Keratinocyte (primary cell): ENCODE results near the gene GPR153. TPM values are rescaled to one million over a fixed set of nuclear protein-coding genes. Genes with fewer than 3 reads are reported as not detected.

Experiments used
- DNase-seq: peaks from one replicate; pipeline ENCODE4 v3.0.0-alpha.2; 2011; ENCODE audit warnings: low read depth, missing footprints, low spot score
- FAIRE-seq: peaks from 2 replicates; lab custom pipeline; 2011; peaks lifted over from hg19 to GRCh38; lab: Jason Lieb, UNC
- H2AFZ ChIP-seq: 2 replicates; pipeline ENCODE4 v1.6.0; 2012; ENCODE audit warnings: low read length, control low read depth, inconsistent platforms; ENCODE audit not compliant: control insufficient read depth
- H3K27ac ChIP-seq: 2 replicates; pipeline ENCODE4 v1.5.1; 2011; ENCODE audit warnings: low read length; ENCODE audit not compliant: control insufficient read depth, insufficient read depth
- H3K27me3 ChIP-seq: 3 replicates; pipeline ENCODE4 v1.6.0; 2011; ENCODE audit warnings: low read length; ENCODE audit not compliant: control insufficient read depth, insufficient read depth; ENCODE audit errors: extremely low read depth
- H3K36me3 ChIP-seq, 2 experiments: 2 replicates in 1 of 2; 3 replicates in 1 of 2; pipeline ENCODE4 v1.5.1; 2011; ENCODE audit warnings: low read length in 2 of 2, mild to moderate bottlenecking in 1 of 2; ENCODE audit not compliant: control insufficient read depth in 2 of 2, insufficient read depth in 2 of 2; ENCODE audit errors: extremely low read depth in 1 of 2
- H3K4me1 ChIP-seq: 3 replicates; pipeline ENCODE4 v1.5.1; 2011; ENCODE audit warnings: low read length; ENCODE audit not compliant: control insufficient read depth, insufficient read depth; ENCODE audit errors: extremely low read depth
- H3K4me2 ChIP-seq: 3 replicates; pipeline ENCODE4 v1.6.0; 2011; ENCODE audit warnings: low read depth, low read length; ENCODE audit not compliant: control insufficient read depth, insufficient read depth; ENCODE audit errors: extremely low read depth
- H3K4me3 ChIP-seq, 3 experiments: fragments of 200-600 bp in 1 of 3; sonication (generic) in 1 of 3; 2 replicates in 2 of 3; 3 replicates in 1 of 3; pipeline ENCODE4 v1.5.1; 2011 to 2016; ENCODE audit warnings: low read length in 3 of 3, mild to moderate bottlenecking in 3 of 3, control low read depth in 2 of 3, inconsistent platforms in 1 of 3, low read depth in 1 of 3, mixed read lengths in 1 of 3, mixed run types in 1 of 3, moderate library complexity in 1 of 3; ENCODE audit not compliant: control insufficient read depth in 2 of 3, insufficient read depth in 2 of 3; ENCODE audit errors: extremely low read depth in 1 of 3
- H3K79me2 ChIP-seq: 2 replicates; pipeline ENCODE4 v1.6.0; 2012; ENCODE audit warnings: low read length; ENCODE audit not compliant: control insufficient read depth, insufficient read depth
- H3K9ac ChIP-seq: 3 replicates; pipeline ENCODE4 v1.6.0; 2011; ENCODE audit warnings: low read length; ENCODE audit not compliant: control insufficient read depth, insufficient read depth; ENCODE audit errors: extremely low read depth
- H3K9me1 ChIP-seq: 3 replicates; pipeline ENCODE4 v1.6.0; 2011; ENCODE audit warnings: low read length; ENCODE audit not compliant: control insufficient read depth, insufficient read depth; ENCODE audit errors: extremely low read depth
- H3K9me3 ChIP-seq: 2 replicates; pipeline ENCODE4 v1.5.1; 2012; ENCODE audit warnings: low read depth, low read length; ENCODE audit not compliant: control insufficient read depth
- H4K20me1 ChIP-seq: 3 replicates; pipeline ENCODE4 v1.6.0; 2011; ENCODE audit warnings: low read length; ENCODE audit not compliant: control insufficient read depth, insufficient read depth; ENCODE audit errors: extremely low read depth
- EZH2 ChIP-seq: IDR thresholded peaks from one replicate; pipeline ENCODE4 v1.6.1; 2012; ENCODE audit warnings: inconsistent platforms, mild to moderate bottlenecking, low read length, moderate library complexity
- dilution Hi-C: fragments of 300-500 bp; cut with MboI; formaldehyde crosslinking; loops from one replicate; pipeline ENCODE4 v1.7.0; 2020; ENCODE audit warnings: low sequenced_read_pairs; ENCODE audit not compliant: extremely low pct_ligation_motif_present
- polyA plus RNA-seq, 5 experiments: library from polyadenylated mRNA; depleted of rRNA in 3 of 5; stranded (reverse) in 3 of 5; stranded (forward) in 1 of 5; unstranded in 1 of 5; fragments of >200 nt; gene quantifications; 1 replicate in 1 of 5; 2 replicates in 3 of 5; 3 replicates in 1 of 5; pipeline versions ENCODE4 v1.2.1 to v1.2.3, GENCODE V29; 2011 to 2012; ENCODE audit warnings: missing spikeins in 2 of 5, low read depth in 1 of 5, low replicate concordance in 1 of 5
- TF ChIP-seq, protein P1 (sequence below), 3 experiments: IDR thresholded peaks in 1 of 3; conservative IDR thresholded peaks in 1 of 3; optimal IDR thresholded peaks in 1 of 3; 2 replicates in 2 of 3; 3 replicates in 1 of 3; pipeline versions ENCODE3 to v1.5.1; 2011; ENCODE audit warnings: low read length in 3 of 3, mild to moderate bottlenecking in 3 of 3, moderate library complexity in 2 of 3, control low read depth in 1 of 3, inconsistent platforms in 1 of 3; ENCODE audit not compliant: insufficient read depth in 2 of 3; ENCODE audit errors: extremely low read depth in 1 of 3

GPR153 gene
- polyA plus RNA-seq, 1 donor (not counting 4 experiments of a cell fraction or from before 2014, with no cell fraction given): 7.2 TPM

DNA sequence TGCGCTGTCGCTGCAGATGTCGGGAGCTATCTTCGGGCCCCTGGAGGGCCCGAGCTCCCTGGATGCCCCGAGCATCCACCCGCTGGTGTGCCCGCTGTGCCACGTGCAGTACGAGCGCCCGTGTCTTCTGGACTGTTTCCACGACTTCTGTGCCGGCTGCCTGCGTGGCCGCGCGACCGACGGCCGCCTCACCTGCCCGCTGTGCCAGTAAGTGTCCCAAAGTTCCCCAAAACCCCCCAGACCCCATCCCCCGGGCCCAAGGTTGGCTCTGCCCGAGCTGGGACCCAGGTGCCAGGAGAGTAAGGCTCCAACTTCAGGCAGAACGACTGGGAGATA lies 54.4 kb downstream of the GPR153 start:
- H4K20me1 ChIP-seq: no peaks in the 10 kb centered on the region
- H3K9me1 ChIP-seq: no peaks in the 10 kb centered on the region
- no peak overlapping the region for H3K27ac ChIP-seq
- TF ChIP-seq, protein P1, sequence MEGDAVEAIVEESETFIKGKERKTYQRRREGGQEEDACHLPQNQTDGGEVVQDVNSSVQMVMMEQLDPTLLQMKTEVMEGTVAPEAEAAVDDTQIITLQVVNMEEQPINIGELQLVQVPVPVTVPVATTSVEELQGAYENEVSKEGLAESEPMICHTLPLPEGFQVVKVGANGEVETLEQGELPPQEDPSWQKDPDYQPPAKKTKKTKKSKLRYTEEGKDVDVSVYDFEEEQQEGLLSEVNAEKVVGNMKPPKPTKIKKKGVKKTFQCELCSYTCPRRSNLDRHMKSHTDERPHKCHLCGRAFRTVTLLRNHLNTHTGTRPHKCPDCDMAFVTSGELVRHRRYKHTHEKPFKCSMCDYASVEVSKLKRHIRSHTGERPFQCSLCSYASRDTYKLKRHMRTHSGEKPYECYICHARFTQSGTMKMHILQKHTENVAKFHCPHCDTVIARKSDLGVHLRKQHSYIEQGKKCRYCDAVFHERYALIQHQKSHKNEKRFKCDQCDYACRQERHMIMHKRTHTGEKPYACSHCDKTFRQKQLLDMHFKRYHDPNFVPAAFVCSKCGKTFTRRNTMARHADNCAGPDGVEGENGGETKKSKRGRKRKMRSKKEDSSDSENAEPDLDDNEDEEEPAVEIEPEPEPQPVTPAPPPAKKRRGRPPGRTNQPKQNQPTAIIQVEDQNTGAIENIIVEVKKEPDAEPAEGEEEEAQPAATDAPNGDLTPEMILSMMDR (optimal IDR thresholded peaks at IDR 0.05 in 1 of 3, IDR thresholded peaks at IDR 0.05 in 1 of 3, conservative IDR thresholded peaks at IDR 0.05 in 1 of 3; ENCODE audit: extremely low read depth in 1 of 3, insufficient read depth in 2 of 3, low read length in 3 of 3): no peak
- no peak for TF ChIP-seq EZH2
- FAIRE-seq: no peak
- peak overlapping the region; percentile 84 for H2AFZ ChIP-seq
- H3K79me2 ChIP-seq: no peaks in the 10 kb centered on the region
- dilution Hi-C loops: no loop called here
- H3K9ac ChIP-seq: peak overlapping the region; percentile 73
- no peaks in the 10 kb centered on the region for H3K27me3 ChIP-seq
- no peak for DNase-seq
- no peaks in the 10 kb centered on the region for H3K9me3 ChIP-seq
- H3K36me3 ChIP-seq: no peaks in the 10 kb centered on the region
- peak overlapping the region; percentile 71 for H3K4me2 ChIP-seq
- H3K4me3 ChIP-seq: peak overlapping the region; percentile 49 to 73 (median 69)
- peaks cover 9% of the 10 kb centered on the region for H3K4me1 ChIP-seq

DNA sequence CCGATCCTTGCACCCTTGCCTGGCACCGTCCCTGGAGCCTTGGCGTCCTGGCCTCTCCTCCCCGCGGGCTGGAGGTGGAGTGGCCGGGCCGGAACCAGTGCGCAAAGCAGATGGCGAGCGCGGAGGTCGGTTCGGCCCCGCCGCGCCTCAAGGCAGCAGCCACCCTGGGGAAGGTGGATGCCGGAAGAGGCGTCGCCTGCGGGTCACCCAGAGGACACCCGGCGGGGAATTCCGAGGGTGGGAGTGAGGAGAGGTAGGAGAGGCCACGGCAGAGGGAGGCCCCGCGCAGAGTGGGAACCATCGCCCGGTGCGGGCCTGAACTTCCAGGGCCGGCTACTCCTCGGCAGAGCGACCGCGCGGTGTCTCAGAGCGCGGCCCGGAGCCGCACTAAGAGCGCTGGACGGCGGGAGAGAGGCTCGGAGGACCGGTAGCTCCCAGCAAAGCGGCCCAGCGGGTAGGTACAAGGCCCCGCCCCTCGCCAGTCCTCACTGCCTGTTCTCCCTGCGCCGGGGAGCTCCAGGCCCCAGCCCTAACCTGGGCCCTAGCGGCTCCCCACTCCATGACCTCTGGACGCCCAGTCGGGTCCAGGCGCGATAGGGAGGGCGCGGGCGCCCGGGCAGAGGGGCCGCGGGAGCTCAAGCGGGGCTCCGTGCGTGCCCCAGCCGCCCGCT lies 54.9 kb downstream of the GPR153 start, which contains the start of gene RNF207:
TSS of gene RNF207 (plus strand) at position 271 of the 671 bp plus-strand sequence. CDS start 417 bp downstream, outside the sequence.
- no peaks in the 10 kb centered on the region for H3K9me3 ChIP-seq
- peak within 1 kb of the TSS; percentile 52 for H3K27ac ChIP-seq
- H3K79me2 ChIP-seq: no peaks in the 10 kb centered on the region
- H3K9me1 ChIP-seq: no peaks in the 10 kb centered on the region
- DNase-seq (no peak), FAIRE-seq (no peak)
- H3K4me2 ChIP-seq: peak within 1 kb of the TSS; percentile 71
- no peak for TF ChIP-seq EZH2
- TF ChIP-seq, protein P1 (optimal IDR thresholded peaks at IDR 0.05 in 1 of 3, IDR thresholded peaks at IDR 0.05 in 1 of 3, conservative IDR thresholded peaks at IDR 0.05 in 1 of 3; ENCODE audit: extremely low read depth in 1 of 3, insufficient read depth in 2 of 3, low read length in 3 of 3): no peak
- no peaks in the 10 kb centered on the region for H4K20me1 ChIP-seq
- peak within 1 kb of the TSS; percentile 84 for H2AFZ ChIP-seq
- H3K4me1 ChIP-seq: peaks cover 9% of the 10 kb centered on the region
- peak within 1 kb of the TSS; percentile 49 to 73 (median 69) for H3K4me3 ChIP-seq
- H3K9ac ChIP-seq: peak within 1 kb of the TSS; percentile 73
- H3K27me3 ChIP-seq: no peaks in the 10 kb centered on the region
- no peaks in the 10 kb centered on the region for H3K36me3 ChIP-seq
- dilution Hi-C loops: no loop called here
